ENCODE results near the gene CCDC33.

The CCDC33 gene

DNA sequence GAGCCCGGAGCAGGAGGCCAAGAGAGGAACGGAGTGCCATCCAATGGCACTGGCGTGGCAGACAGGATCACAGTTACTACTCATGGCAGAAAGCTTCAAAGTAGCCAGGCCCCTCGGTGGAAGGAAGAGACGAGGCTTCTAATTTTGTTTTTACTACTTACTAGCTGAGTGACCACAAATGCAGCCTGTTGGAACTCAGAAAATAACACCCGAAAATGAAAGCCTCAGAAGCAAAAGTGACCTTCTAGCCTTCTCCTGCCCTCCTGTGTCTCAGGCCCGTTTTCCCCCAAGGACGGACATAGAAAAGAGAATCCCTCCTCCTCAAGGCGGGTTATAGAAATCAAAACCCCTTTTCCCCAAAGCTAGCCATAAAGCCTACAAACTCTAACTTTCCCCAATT is 23.6 kb upstream of the CCDC33 start:
- no peak for DNase-seq (ENCODE audit: low read depth in 1 of 2, low spot score in 1 of 2)
- H3K27ac ChIP-seq (replicated peaks): no peak overlapping the region
- no peak overlapping the region for H3K4me3 ChIP-seq (replicated peaks; ENCODE audit: insufficient read depth, low read length)
- peaks cover 4% of the 10 kb centered on the region for H3K27me3 ChIP-seq (ENCODE audit: insufficient read depth, poor library complexity, severe bottlenecking)
- TF ChIP-seq POLR2AphosphoS5 (IDR thresholded peaks at IDR 0.05; ENCODE audit: low read depth) (no peak), GABPA (IDR thresholded peaks at IDR 0.05; ENCODE audit: low read depth) (no peak), REST (IDR thresholded peaks at IDR 0.05; ENCODE audit: insufficient replicate concordance, low read depth) (no peak), SPI1 (IDR thresholded peaks at IDR 0.05; ENCODE audit: borderline replicate concordance, low read depth) (no peak)
- TF ChIP-seq, protein P1, sequence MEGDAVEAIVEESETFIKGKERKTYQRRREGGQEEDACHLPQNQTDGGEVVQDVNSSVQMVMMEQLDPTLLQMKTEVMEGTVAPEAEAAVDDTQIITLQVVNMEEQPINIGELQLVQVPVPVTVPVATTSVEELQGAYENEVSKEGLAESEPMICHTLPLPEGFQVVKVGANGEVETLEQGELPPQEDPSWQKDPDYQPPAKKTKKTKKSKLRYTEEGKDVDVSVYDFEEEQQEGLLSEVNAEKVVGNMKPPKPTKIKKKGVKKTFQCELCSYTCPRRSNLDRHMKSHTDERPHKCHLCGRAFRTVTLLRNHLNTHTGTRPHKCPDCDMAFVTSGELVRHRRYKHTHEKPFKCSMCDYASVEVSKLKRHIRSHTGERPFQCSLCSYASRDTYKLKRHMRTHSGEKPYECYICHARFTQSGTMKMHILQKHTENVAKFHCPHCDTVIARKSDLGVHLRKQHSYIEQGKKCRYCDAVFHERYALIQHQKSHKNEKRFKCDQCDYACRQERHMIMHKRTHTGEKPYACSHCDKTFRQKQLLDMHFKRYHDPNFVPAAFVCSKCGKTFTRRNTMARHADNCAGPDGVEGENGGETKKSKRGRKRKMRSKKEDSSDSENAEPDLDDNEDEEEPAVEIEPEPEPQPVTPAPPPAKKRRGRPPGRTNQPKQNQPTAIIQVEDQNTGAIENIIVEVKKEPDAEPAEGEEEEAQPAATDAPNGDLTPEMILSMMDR (IDR thresholded peaks at IDR 0.05; ENCODE audit: insufficient read depth, low read length): no peak

DNA sequence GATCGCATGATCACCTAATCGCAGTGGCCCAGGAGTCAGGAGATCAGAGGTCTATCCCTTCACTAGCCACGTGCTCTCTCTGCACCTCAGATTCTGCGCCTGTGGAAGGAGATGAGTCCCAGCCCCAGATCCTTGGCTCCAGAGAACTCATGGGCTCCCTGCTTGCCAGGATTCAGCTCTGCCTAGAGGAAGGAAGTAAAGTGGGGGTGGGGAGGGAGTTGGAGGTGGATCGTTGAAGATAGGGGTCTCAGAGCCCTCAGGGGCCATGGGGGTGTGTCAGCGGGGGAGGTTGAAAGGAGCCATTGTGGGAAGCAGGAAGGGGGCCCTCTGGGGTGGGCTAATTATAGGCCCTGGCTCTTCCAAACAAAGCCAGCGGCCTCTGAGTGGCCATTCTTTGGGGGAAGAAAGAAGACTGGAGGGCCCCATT is 22.3 kb upstream of the CCDC33 start:
- H3K27me3 ChIP-seq (ENCODE audit: insufficient read depth, poor library complexity, severe bottlenecking): no peaks in the 10 kb centered on the region
- DNase-seq (ENCODE audit: low read depth in 1 of 2, low spot score in 1 of 2): no peak
- H3K27ac ChIP-seq (replicated peaks): no peak overlapping the region
- TF ChIP-seq SPI1 (IDR thresholded peaks at IDR 0.05; ENCODE audit: borderline replicate concordance, low read depth) (no peak), REST (IDR thresholded peaks at IDR 0.05; ENCODE audit: insufficient replicate concordance, low read depth) (no peak), GABPA (IDR thresholded peaks at IDR 0.05; ENCODE audit: low read depth) (no peak), POLR2AphosphoS5 (IDR thresholded peaks at IDR 0.05; ENCODE audit: low read depth) (no peak)
- TF ChIP-seq, protein P1 (IDR thresholded peaks at IDR 0.05; ENCODE audit: insufficient read depth, low read length): no peak
- H3K4me3 ChIP-seq (replicated peaks; ENCODE audit: insufficient read depth, low read length): no peak overlapping the region

DNA sequence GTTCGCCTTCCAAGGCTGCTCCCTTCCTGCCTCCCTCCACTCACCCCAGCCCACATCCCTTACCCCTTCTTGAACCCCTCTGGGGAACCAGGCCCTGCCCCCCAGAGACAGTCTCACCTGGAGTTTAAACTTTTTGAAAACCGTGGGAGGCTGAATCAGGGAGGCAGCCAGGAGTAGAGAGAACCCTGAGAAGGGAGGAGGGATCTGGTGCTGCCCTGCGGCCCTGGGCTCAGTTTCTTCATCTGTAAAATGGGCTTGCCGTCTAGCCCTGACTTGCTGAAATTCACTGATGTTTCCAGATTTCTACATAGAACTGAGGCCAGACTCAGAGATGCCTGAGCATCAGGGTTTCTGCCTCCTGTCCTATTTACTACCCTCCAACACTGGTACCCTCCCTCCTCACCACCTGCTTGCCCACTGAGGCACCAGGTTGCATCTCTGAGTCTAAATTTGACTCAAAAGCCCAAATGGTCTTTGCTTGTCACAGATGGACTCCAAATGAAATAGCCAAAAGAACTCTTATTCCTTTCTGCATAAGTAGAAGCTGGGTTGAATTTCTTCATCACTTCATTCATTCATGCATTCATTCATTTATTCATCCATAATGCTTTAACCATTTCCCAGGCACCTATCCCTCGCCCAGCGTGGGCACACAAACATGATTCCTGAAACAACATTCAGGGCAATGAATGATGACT is 21.7 kb upstream of the CCDC33 start:
- Histone ChIP-seq H3K4me3 (replicated peaks; ENCODE audit: insufficient read depth, low read length) (no peak overlapping the region), H3K27ac (replicated peaks) (no peak overlapping the region), H3K27me3 (ENCODE audit: insufficient read depth, poor library complexity, severe bottlenecking) (no peaks in the 10 kb centered on the region)
- TF ChIP-seq REST (IDR thresholded peaks at IDR 0.05; ENCODE audit: insufficient replicate concordance, low read depth): no peak
- TF ChIP-seq, protein P1 (IDR thresholded peaks at IDR 0.05; ENCODE audit: insufficient read depth, low read length): no peak
- TF ChIP-seq GABPA (IDR thresholded peaks at IDR 0.05; ENCODE audit: low read depth): no peak
- TF ChIP-seq SPI1 (IDR thresholded peaks at IDR 0.05; ENCODE audit: borderline replicate concordance, low read depth): no peak
- no peak for TF ChIP-seq POLR2AphosphoS5 (IDR thresholded peaks at IDR 0.05; ENCODE audit: low read depth)
- DNase-seq (ENCODE audit: low read depth in 1 of 2, low spot score in 1 of 2): no peak

All from HL-60 (cell line).